ENCODE data around the gene ZNF836. TPM values are rescaled to one million over a fixed set of nuclear protein-coding genes. Genes with fewer than 3 reads are reported as not detected.
"Not testable (repeated sequence)": the region's sequence is repeated elsewhere in the genome, so short reads cannot be mapped to it uniquely, and the experiment has no call there.

Gene ZNF836
- 48.5 TPM for total RNA-seq

DNA sequence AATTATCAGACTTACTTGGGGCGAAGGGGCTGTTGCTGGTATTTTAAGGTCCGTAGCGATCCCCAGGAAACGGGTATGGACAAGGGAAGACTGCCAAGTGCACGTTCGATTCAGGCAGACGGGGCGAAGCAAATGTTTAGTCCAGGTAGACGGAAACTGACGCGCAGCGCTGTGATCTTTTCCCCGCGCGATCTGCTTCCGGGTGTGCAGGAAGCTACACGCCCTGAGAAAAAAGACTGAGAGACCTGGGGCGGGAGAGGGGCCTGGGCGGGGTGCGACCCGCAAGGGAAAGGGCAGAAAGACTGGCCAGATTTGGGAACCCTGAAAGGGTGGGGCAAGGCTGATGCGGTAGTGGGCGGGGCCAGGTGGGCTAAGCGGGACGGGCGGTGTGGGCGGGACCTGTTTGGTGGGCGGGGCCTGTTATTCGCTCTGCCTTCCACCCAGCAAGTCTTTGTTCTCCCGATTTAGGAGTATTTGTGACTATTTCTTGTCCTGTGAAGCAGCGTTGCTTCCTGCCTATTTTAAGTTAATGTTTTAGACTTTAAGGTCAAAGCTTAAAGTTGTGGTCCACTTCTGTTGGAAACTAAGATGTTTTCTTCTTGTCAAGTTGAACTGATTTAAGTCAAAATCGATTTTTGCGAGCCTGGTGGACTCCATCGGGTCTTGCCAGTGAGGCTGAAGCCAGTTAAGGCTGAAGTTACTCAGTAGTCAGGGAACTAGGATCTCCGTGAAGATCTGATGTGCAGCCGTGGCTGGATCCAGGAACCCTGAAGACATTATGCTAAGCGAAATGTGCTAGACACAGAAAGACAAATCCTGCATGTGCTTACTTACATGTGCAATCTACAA, at the start of gene ZNF836:
TSS of gene ZNF836 (minus strand) at position 301 of the 849 bp plus-strand sequence. CDS start 3,549 bp downstream, outside the sequence.
- DNase-seq = peak; percentile 64

DNA sequence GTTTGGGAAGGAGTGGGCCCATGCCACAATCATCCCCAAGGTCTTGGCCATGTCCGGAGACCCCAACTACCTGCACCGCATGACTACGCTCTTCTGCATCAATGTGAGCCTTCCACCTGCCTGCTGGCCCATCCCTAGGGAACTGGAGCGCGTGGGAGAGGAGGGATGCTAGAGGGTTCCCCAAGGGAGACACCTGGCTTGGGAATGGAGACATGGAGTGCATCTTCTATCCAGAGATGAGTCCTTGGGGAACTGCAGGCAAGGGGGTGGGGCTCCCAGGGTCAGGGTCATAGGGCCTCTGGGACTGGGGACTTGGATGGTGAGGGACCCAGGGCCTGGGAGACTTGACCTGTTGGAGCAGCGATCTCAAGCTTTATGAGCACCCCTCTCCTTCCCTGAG, 49.6 kb upstream of the ZNF836 start:
- DNase-seq = no peak

DNA sequence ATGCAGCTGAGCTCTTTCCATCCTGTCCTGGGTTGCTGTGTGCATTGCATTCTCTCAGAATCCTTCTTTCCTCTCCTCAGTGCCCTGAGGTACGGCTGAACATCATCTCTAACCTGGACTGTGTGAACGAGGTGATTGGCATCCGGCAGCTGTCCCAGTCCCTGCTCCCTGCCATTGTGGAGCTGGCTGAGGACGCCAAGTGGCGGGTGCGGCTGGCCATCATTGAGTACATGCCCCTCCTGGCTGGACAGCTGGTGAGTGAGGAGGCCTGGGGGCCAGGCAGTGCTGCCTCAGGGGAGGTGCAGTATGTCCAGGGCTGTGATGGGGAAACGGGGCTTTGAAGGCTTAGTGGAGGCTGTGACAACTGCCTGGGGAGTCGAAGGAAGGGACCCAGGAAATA, 48.2 kb upstream of the ZNF836 start:
- no peak for DNase-seq

DNA sequence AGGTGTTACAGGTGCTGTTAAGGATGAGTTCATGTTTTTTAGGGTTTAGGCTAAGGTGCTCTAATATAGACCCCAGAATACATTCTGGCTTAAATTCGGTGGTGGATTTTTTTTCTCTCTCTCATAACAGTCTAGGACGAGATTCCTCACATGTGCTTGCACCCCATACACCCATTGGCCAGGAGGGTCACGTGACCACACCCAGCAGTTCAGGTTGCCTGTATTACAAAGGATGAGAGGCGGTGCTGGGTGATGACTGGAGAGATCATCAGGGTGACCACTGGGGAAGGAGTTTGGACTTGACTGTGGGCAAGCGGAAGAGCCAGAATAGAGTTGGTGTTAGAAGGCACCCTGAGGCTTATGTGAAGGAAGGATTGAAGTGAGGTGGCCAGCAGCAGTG, 46.2 kb upstream of the ZNF836 start:
- no peak for DNase-seq

DNA sequence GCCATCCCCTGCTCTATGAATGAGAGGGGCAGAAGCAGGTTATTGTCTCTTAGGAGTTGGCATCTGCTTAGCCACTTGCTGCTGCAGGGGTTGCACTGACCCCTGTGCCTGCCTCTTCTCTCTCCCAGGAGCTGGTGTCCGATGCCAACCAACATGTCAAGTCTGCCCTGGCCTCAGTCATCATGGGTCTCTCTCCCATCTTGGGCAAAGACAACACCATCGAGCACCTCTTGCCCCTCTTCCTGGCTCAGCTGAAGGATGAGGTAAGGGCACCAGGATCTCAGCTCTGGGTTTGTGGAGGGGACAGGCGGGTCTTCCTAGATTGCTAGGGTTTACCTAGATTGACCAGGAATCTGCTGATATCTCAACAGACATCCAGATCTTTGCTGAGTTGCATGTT, 45.0 kb upstream of the ZNF836 start:
- no peak for DNase-seq

DNA sequence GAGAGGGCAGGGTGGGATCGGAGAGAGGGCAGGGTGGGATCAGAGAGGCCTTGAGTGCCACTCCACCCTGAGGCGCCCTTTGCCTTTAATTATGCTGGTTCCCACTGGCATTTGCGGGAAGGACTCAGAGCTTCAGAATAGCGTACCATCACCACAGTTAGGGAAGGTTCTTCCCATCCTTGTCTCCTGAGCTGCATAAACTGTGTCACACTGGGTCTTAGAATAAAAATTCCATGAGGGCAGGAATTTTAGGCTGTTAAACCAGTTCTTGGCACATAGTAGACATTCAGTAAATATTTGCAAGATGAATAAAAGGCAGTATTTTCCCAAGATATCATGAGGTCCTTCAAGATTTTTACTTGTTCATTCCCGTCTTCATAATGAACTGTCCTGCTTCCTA, 42.8 kb upstream of the ZNF836 start:
- no peak for DNase-seq

DNA sequence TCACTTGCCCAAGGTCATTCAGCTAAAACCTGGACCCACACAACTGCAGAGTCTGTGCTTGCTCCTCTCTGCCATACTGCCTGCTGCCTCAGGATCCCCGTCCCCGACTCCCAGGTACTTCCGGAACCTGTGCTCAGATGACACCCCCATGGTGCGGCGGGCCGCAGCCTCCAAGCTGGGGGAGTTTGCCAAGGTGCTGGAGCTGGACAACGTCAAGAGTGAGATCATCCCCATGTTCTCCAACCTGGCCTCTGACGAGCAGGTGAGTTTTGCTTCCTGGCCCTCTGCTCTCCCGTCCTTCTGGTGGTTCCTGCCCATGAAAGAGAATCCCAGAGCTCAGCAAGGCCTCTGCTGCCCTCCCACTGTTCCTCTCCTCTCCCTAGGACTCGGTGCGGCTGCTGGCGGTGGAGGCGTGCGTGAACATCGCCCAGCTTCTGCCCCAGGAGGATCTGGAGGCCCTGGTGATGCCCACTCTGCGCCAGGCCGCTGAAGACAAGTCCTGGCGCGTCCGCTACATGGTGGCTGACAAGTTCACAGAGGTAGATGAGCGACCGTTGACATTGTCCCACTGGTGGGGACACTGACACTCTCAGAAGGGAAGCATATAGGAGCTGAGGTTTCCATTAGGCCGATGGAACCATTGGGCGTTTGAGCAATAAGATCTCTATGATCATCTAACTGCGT, 41.3 kb upstream of the ZNF836 start:
- no peak for DNase-seq

DNA sequence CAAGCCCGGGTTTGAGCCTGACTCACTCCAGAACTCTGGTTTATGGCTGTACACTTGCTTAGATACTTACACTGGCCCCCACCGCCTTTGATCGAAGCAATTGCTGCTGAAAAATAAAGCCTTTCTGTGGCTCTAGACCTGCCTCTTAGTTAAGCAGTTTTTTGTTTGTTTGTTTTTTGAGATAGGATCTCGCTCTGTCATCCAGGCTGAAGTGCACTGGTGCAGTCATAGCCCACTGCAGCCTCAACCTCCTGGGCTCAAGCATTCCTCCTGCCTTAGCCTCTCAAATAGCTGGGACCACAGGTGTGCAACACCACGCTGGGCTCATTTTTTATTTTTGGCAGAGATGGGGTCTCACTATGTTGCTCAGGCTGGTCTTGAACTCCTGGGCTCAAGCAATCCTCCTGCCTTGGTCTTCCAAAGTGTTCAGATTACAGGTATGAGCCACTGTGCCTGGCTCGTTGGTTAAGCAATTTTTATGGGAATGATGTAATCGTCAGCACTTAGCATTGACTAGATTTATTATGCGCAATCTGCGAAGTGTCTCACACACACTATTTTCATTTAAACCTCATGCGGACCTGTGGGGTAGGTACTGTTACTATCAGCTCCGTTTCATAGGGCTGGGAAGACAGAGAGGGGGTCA, 40.6 kb upstream of the ZNF836 start:
- DNase-seq = no peak

DNA sequence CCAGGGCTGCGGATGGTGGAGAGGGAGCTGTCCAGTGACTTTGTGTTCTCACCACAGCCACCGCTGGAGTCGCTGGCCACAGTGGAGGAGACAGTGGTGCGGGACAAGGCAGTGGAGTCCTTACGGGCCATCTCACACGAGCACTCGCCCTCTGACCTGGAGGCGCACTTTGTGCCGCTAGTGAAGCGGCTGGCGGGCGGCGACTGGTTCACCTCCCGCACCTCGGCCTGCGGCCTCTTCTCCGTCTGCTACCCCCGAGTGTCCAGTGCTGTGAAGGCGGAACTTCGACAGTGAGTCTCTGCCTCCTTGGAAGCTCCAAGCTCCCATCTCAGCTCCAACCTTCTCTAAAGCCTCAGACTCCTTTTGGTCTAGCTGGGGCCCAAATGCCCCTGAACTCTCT, 39.8 kb upstream of the ZNF836 start:
- no peak for DNase-seq

DNA sequence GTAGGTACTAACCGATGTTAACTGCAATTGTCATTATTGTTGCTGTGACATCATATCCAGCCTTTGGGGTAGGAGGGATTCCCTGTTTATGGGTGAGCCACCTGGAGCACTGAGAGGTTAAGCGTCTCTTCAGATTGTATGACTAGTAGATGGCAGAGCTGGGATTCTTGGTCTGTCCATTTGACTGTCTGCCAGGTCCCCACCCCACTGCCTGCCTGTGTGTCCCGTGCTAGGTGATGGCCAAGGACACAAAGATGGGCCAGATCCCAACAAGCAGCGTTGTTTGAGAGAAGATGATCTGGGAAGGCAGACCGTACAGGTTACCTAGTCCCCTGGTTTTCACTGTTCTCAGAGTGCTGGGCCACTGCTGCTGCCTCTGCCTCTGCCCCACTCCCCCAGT, 35.1 kb upstream of the ZNF836 start:
- no peak for DNase-seq

DNA sequence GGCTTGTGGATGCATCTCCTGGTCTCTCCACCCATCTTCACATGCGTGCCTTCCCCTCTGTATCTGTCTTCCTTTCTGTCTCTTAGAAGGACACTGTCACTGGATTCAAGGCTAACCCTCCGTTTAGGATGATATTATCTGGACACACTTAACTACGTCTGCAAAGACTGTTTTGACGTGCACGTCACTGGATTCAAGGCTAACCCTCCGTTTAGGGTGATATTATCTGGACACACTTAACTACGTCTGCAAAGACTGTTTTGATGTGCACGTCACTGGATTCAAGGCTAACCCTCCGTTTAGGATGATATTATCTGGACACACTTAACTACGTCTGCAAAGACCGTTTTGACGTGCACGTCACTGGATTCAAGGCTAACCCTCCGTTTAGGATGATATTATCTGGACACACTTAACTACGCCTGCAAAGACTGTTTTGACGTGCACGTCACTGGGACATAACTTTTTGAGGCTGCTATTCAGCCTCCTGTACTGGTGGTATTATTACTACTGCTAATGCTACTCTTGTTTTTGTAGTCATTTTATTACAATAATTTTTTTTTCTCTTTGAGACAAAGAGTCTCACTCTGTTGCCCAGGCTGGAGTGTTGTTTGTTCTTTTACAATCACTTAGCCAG, 29.5 kb upstream of the ZNF836 start:
- DNase-seq = not testable (repeated sequence)

DNA sequence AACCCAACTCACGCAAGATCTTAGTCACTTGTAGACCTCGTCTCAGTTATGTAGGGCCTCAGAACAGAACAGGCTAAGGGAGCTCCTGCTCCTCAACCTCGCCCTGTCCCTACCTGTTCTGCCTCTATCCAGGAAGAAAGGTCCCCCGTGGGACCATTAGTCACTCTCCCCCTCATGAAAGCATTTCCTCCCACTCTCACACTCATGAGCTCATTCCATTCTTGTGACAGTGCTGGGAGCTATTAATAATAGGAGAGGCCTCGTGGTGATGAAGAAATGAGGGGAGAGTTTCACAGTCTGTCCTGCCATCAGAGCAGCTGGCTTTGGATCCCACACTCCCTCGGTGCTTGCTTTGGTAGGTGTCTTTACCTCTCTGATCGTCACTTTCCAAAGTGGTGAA, 28.6 kb upstream of the ZNF836 start:
- peak; percentile 5 for DNase-seq

DNA sequence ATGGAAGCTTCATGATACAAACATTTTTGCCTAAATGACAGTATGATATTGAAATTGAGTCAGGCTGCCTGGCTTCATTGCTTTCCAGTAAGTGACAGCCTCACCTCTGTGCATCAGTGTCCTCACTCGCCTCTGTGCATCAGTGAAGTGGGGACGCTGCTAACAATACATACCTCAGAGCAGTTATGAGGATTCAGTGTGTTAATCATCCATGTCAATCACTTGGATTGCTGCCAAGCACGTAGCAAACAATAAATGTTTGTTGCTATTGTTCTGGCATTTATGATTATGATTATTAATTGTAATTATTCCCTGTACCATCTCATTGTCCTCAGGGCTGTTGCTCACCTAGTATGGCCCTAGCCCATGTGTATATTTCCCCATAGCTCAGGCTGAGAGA, 27.3 kb upstream of the ZNF836 start:
- no peak for DNase-seq

DNA sequence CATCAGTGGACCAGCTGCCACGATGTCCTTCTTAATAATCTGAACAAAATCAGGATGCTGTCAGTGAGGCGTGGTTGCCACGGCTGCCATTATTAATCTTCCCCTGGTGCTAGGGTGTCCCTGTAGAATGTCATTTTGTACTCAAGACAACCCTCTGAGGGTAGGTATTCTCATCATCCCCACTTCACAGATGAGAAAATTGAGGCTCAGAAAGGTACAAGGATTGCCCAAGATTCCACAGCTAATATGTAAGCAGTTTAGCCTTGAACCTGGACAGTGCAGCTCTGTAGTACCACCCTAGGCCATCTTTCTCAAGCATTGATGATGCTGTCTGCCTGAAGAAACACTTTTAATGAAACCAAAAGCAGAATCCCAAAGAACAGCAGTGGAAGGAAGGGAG, 26.5 kb upstream of the ZNF836 start:
- no peak for DNase-seq

DNA sequence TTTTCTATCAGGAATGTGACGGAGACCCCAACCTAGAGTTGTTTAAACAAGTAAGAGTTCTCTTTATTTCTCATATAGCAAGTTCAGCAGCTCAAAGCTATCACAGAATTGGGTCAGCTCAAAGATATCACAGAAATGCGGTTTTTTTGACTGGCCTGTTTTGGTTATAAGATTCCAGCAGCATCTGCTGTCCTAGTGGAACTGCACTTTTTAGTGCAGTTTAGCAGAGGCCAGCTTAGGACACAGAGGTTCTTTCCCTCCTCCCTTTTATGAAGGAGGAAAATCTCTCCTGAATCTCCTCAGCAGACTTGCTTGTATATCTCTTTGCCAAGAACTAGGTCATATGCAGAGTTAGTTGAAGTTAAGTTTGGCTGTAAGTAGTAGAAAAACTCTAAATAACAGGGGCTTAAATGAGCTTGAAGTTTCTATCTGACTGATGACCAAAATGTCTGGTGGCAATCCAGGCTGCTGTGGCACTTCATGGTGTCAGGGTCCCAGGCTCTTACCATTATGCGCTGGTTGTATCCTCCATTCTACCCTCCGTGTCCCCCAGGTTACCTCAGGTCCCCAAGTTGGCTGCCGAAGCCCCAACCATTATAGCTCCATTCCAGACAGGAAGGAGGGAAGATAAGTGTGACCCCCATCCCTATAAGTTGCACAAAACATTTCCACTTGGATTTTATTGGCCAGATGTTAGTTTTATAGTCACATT, 25.0 kb upstream of the ZNF836 start:
- DNase-seq = no peak

DNA sequence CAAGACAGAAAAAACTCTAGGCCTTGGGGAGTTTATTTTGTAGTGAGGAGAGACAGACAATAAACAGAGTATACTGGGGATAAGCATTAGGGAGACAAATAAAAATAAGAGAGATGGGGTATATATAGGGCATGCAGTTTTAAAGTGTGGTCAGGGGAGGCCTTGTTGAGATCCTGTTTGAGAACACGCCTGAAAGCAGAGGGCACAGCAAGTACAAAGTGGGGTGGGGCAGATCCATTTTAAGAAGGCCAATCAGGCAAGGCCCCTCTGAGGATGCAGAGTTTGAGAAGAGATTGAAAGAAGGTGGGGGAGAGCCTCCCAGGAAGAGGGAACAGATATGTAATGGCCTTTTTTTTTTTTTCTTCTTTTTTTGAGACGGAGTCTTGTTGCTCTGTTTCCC, 20.5 kb upstream of the ZNF836 start:
- no peak for DNase-seq

DNA sequence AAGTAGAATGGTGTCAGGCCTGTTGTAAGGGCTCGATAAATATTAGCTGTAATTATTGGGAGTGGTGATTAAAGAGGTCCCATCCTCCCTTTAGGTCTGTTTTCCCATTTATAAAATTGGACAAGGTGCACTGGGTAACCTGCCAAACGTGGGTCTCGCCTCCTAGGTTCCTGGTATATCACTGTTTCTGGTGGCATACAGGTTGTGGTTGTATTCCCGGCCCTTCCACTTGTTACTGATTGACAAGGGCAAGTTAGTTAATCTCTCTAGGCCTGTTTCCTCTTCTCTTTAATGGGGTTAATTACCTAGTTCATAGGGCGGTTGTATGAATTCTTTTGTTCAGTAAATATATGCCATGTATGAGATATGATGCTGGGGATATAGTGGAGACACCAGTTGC, 20.0 kb upstream of the ZNF836 start:
- DNase-seq = no peak

DNA sequence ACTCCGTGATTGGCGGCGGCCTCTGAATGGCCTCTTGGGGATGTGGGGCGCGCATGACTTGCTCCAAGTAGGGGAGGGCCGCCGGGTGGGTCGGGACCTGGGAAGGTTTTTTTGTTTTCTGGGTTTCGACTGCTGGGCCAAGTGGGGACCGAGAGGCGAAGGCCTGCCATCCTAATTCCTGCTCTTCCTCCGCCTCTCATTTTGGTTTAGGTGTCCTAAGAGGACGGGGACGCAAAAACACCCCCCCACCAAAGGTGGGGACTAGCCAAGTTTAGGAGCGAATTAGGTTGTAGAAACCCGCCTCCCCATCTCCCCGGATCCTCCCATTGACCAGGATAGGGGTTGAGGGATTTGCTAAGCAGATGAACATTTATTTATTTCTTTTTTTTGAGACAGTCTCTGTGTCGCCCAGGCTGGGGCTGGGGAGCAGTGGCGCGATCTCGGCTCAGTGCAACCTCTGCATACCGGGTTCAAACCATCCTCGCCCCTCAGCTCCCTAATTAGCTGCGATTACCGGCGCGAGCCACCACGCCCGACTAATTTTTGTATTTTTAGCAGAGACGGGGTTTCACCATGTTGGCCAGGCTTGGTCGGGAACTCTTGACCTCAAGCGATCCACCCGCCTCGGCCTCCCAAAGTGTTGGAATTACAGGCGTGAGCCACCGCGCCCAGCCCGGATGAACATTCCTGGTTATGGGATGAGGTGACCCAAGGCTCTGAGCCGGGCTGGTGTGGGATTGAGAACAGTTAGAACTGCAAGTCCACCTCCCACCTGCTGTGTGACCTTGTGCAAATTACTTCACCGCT, 19.3 kb upstream of the ZNF836 start:
- DNase-seq = peak; percentile 35

DNA sequence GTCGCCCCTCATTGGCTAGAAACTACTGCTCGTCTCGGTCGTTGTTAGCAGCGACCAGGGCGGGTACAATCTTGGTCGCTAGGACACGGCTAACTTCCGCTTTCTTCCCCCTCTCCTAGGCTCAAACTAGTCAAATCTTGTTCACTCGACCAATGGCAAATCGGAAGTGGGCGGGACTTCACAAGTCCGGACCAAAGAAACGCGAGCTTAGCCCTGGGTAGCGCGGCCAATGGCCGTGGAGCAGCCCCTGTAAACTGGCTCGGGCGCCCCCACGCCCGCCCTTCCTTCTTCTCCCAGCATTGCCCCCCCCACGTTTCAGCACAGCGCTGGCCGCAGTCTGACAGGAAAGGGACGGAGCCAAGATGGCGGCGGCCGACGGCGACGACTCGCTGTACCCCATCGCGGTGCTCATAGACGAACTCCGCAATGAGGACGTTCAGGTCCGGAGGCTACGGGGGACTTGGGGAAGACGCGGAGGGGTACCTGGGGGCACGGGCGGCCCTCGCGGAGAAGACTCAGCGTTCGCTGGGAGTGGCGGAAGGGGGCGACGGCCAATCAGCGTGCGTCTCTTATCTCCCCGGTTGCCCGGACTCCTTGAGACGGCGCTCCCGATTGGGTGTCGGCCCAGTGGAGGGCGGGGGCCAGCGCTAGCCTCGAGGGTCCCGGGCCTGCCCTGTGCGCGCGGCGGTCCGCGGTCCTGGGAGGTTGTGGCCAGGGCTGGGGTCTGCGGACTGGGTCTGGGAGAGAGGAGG, 18.5 kb upstream of the ZNF836 start, which contains the start of gene PPP2R1A:
TSS of gene PPP2R1A (plus strand) at position 318 of the 752 bp plus-strand sequence. CDS start at position 363, 45 bp downstream.
- DNase-seq = peak; percentile 100
